DMS 273 (cell line): ENCODE measurements around the gene GAST.

Experiments
- DNase-seq: peaks from one replicate; lab custom pipeline; 2025; ENCODE audit not compliant: unreplicated experiment; lab: John Stamatoyannopoulos, UW

Gene GAST

GRCh38 chr17:41707803-41708669 lies 4.1 kb upstream of the GAST start:
- DNase-seq: no peak

GRCh38 chr17:41710472-41711090 lies 1.6 kb upstream of the GAST start:
- peak; percentile 55 for DNase-seq

- no peak for DNase-seq
These were observed 5.5 kb downstream of the GAST start for GRCh38 chr17:41717408-41718286.

GRCh38 chr17:41718287-41718645 lies 6.1 kb downstream of the GAST start:
- DNase-seq: no peak

GRCh38 chr17:41722231-41722630 lies 10.1 kb downstream of the GAST start:
- no peak for DNase-seq

GRCh38 chr17:41723801-41724475 lies 11.8 kb downstream of the GAST start:
- DNase-seq: no peak

- DNase-seq: no peak
These were observed 12.4 kb downstream of the GAST start for GRCh38 chr17:41724476-41725050.

- no peak for DNase-seq
These were observed 13.0 kb downstream of the GAST start for GRCh38 chr17:41725134-41725533.

GRCh38 chr17:41728056-41728455 lies 15.9 kb downstream of the GAST start:
- DNase-seq: no peak

- DNase-seq: peak; percentile 29
These were observed 18.3 kb downstream of the GAST start for GRCh38 chr17:41730479-41730878.

- no peak for DNase-seq
These were observed 19.7 kb downstream of the GAST start for GRCh38 chr17:41731836-41732235.

- DNase-seq: no peak
These were observed 21.4 kb downstream of the GAST start for GRCh38 chr17:41733348-41734138.

- DNase-seq: peak; percentile 80
These were observed 22.2 kb downstream of the GAST start, which contains the start of gene HAP1 for GRCh38 chr17:41734139-41734948. HAP1 (minus strand) TSS chr17:41734643; CDS start chr17:41734634, 9 bp downstream.

- DNase-seq: no peak
These were observed 22.8 kb downstream of the GAST start for GRCh38 chr17:41734949-41735313.

GRCh38 chr17:41735744-41736143 lies 23.6 kb downstream of the GAST start:
- DNase-seq: no peak

GRCh38 chr17:41736983-41737679 lies 25.0 kb downstream of the GAST start:
- no peak for DNase-seq

GRCh38 chr17:41737680-41738023 lies 25.5 kb downstream of the GAST start:
- no peak for DNase-seq

GRCh38 chr17:41738077-41738800 lies 26.1 kb downstream of the GAST start:
- DNase-seq: peak; percentile 92
